Body of pancreas (tissue), 4 donors: ENCODE measurements around the gene CPNE7.

Source experiments
- CTCF ChIP-seq, 7 experiments: fragments of 450-650 bp in 4 of 7; fragments of 200-600 bp in 3 of 7; sonication (generic) in 3 of 7; IDR thresholded peaks; one replicate each; pipeline ENCODE4 v1.5.1; 2016 to 2019; ENCODE audit warnings: antibody characterized with exemption in 7 of 7
- POLR2A ChIP-seq, 3 donors: fragments of 450-650 bp; IDR thresholded peaks; one replicate each; pipeline ENCODE4 v1.6.1; 2016; ENCODE audit warnings: antibody characterized with exemption in 3 of 3, mild to moderate bottlenecking in 2 of 3

- no peak for TF ChIP-seq CTCF (IDR thresholded peaks at IDR 0.05)
- TF ChIP-seq POLR2A (IDR thresholded peaks at IDR 0.05), result no peak
Observed at GRCh38 chr16:89595330-89596060, 19.9 kb downstream of the CPNE7 start.
